Measurements from ENCODE around the gene LRRC27. TPM values are rescaled to one million over a fixed set of nuclear protein-coding genes. Genes with fewer than 3 reads are reported as not detected.
"Not testable (repeated sequence)": the region's sequence is repeated elsewhere in the genome, so short reads cannot be mapped to it uniquely, and the experiment has no call there.

LRRC27 gene
- total RNA-seq, 2 experiments from 2014 or later: 13.0 to 17.3 TPM

- BruUV-seq (replicated peaks): no TSS peak
- no peaks in the 10 kb centered on the region for H3K9me2 ChIP-seq (ENCODE audit: insufficient read depth, low read length)
- no peaks in the 10 kb centered on the region for H3K9me3 ChIP-seq (ENCODE audit: low read length)
- ChIA-PET CTCF (ENCODE audit: unreplicated experiment) (no interaction called here), POLR2A (no interaction called here)
- TF ChIP-seq EZH2phosphoT487 (IDR thresholded peaks at IDR 0.05; ENCODE audit: borderline replicate concordance, low read depth, low read length) (no peak), CTCF (conservative IDR thresholded peaks at IDR 0.05; ENCODE audit: low read length) (no peak)
- H3K4me1 ChIP-seq (ENCODE audit: insufficient read depth, low read length, poor library complexity, severe bottlenecking): no peaks in the 10 kb centered on the region
- H3K79me2 ChIP-seq (ENCODE audit: insufficient read depth, low read depth, low read length): no peaks in the 10 kb centered on the region
- H3K27ac ChIP-seq (ENCODE audit: low read depth, low read length, poor library complexity, severe bottlenecking): no peak overlapping the region
- DNase-seq (ENCODE audit: low spot score): no peak
- no peaks in the 10 kb centered on the region for H4K20me1 ChIP-seq (ENCODE audit: insufficient read depth, low read length)
- H3K4me2 ChIP-seq (ENCODE audit: low read length): no peak overlapping the region
- H3K4me3 ChIP-seq (ENCODE audit: low read depth, low read length, poor library complexity, severe bottlenecking): no peak overlapping the region
- no peaks in the 10 kb centered on the region for H3K36me3 ChIP-seq (ENCODE audit: insufficient read depth, low read length)
- H2AFZ ChIP-seq (ENCODE audit: low read length): no peak overlapping the region
- intact Hi-C loops (cut with micrococcal nuclease; ENCODE audit: unreplicated experiment): no loop called here
These were observed 37.3 kb upstream of the LRRC27 start for GRCh38 chr10:132294561-132295318.

GRCh38 chr10:132295481-132295880 lies 36.5 kb upstream of the LRRC27 start:
- H3K4me3 ChIP-seq (ENCODE audit: low read depth, low read length, poor library complexity, severe bottlenecking); POLR2A ChIA-PET; H3K4me2 ChIP-seq (ENCODE audit: low read length); H3K4me1 ChIP-seq (ENCODE audit: insufficient read depth, low read length, poor library complexity, severe bottlenecking); H3K79me2 ChIP-seq (ENCODE audit: insufficient read depth, low read depth, low read length); BruUV-seq (replicated peaks); DNase-seq (ENCODE audit: low spot score); H4K20me1 ChIP-seq (ENCODE audit: insufficient read depth, low read length); CTCF ChIA-PET (ENCODE audit: unreplicated experiment); H3K9me3 ChIP-seq (ENCODE audit: low read length); intact Hi-C loops (cut with micrococcal nuclease; ENCODE audit: unreplicated experiment); H3K36me3 ChIP-seq (ENCODE audit: insufficient read depth, low read length); H3K27ac ChIP-seq (ENCODE audit: low read depth, low read length, poor library complexity, severe bottlenecking); H2AFZ ChIP-seq (ENCODE audit: low read length); H3K9me2 ChIP-seq (ENCODE audit: insufficient read depth, low read length): not testable (repeated sequence)

- ChIA-PET POLR2A (no interaction called here), CTCF (ENCODE audit: unreplicated experiment) (no interaction called here)
- no peak for DNase-seq (ENCODE audit: low spot score)
- no peak overlapping the region for H3K27ac ChIP-seq (ENCODE audit: low read depth, low read length, poor library complexity, severe bottlenecking)
- H3K79me2 ChIP-seq (ENCODE audit: insufficient read depth, low read depth, low read length): no peaks in the 10 kb centered on the region
- H3K9me2 ChIP-seq (ENCODE audit: insufficient read depth, low read length): no peaks in the 10 kb centered on the region
- no peak overlapping the region for H3K4me2 ChIP-seq (ENCODE audit: low read length)
- no TSS peak for BruUV-seq (replicated peaks)
- no peaks in the 10 kb centered on the region for H4K20me1 ChIP-seq (ENCODE audit: insufficient read depth, low read length)
- intact Hi-C loops (cut with micrococcal nuclease; ENCODE audit: unreplicated experiment): no loop called here
- no peaks in the 10 kb centered on the region for H3K9me3 ChIP-seq (ENCODE audit: low read length)
- TF ChIP-seq EZH2phosphoT487 (IDR thresholded peaks at IDR 0.05; ENCODE audit: borderline replicate concordance, low read depth, low read length): no peak
- TF ChIP-seq CTCF (conservative IDR thresholded peaks at IDR 0.05; ENCODE audit: low read length): no peak
- no peak overlapping the region for H2AFZ ChIP-seq (ENCODE audit: low read length)
- no peak overlapping the region for H3K4me3 ChIP-seq (ENCODE audit: low read depth, low read length, poor library complexity, severe bottlenecking)
- H3K36me3 ChIP-seq (ENCODE audit: insufficient read depth, low read length): no peaks in the 10 kb centered on the region
- no peaks in the 10 kb centered on the region for H3K4me1 ChIP-seq (ENCODE audit: insufficient read depth, low read length, poor library complexity, severe bottlenecking)
These were observed 35.1 kb upstream of the LRRC27 start for GRCh38 chr10:132296666-132297443.
